Neural cell (in vitro differentiated cells): ENCODE measurements around the gene RNASEH1. TPM values are rescaled to one million over a fixed set of nuclear protein-coding genes. Genes with fewer than 3 reads are reported as not detected.

Experiments used
- H2AFZ ChIP-seq: fragments of 200-600, 300-800 bp; sonication (generic), shearing (Covaris generic); 2 replicates; pipeline ENCODE4 v1.6.0; 2014; ENCODE audit warnings: low read depth, mild to moderate bottlenecking, antibody characterized with exemption, low read length, moderate library complexity
- H3F3A ChIP-seq: fragments of 200-600 bp; shearing (Covaris generic); 2 replicates; pipeline ENCODE4 v1.6.1; 2016; ENCODE audit warnings: mild to moderate bottlenecking, moderate library complexity, mixed read lengths, antibody characterized with exemption, low read length; ENCODE audit not compliant: insufficient read depth, poor library complexity, severe bottlenecking
- H3K27ac ChIP-seq: fragments of 200-600, 300-800 bp; sonication (generic), shearing (Covaris generic); 2 replicates; pipeline ENCODE4 v1.5.1; 2014; ENCODE audit warnings: mild to moderate bottlenecking, low read length, moderate library complexity
- H3K27me3 ChIP-seq: fragments of 300-800, 200-600 bp; sonication (generic), shearing (Covaris generic); 2 replicates; pipeline ENCODE4 v1.6.0; 2014; ENCODE audit warnings: mild to moderate bottlenecking, low read depth, low read length, moderate library complexity; ENCODE audit not compliant: insufficient read depth
- H3K36me3 ChIP-seq: fragments of 300-800, 200-600 bp; sonication (generic), shearing (Covaris generic); 2 replicates; pipeline ENCODE4 v1.5.1; 2014; ENCODE audit warnings: mild to moderate bottlenecking, antibody characterized with exemption, low read length, moderate library complexity; ENCODE audit not compliant: insufficient read depth
- H3K4me2 ChIP-seq: fragments of 300-800, 200-600 bp; sonication (generic), shearing (Covaris generic); 2 replicates; pipeline ENCODE4 v1.6.0; 2014; ENCODE audit warnings: mild to moderate bottlenecking, low read length
- H3K4me3 ChIP-seq: fragments of 300-800, 200-600 bp; sonication (generic), shearing (Covaris generic); 2 replicates; pipeline ENCODE4 v1.5.1; 2014; ENCODE audit warnings: mild to moderate bottlenecking, low read length, moderate library complexity
- H3K79me2 ChIP-seq: fragments of 200-600 bp; shearing (Covaris generic); replicated peaks from 2 replicates; pipeline ENCODE4 v1.6.0; 2014; ENCODE audit warnings: mild to moderate bottlenecking, low read length, moderate library complexity; ENCODE audit not compliant: insufficient read depth
- H3K9ac ChIP-seq: fragments of 300-800, 200-600 bp; sonication (generic), shearing (Covaris generic); 2 replicates; pipeline ENCODE4 v1.6.1; 2016; ENCODE audit warnings: mild to moderate bottlenecking, low read length, mixed read lengths
- H3K9me2 ChIP-seq: fragments of 200-600 bp; shearing (Covaris generic); 2 replicates; pipeline ENCODE4 v1.6.1; 2016; ENCODE audit warnings: mild to moderate bottlenecking, low read length, mixed read lengths; ENCODE audit not compliant: insufficient read depth
- H3K9me3 ChIP-seq: fragments of 200-600, 300-800 bp; sonication (generic), shearing (Covaris generic); 2 replicates; pipeline ENCODE4 v1.6.1; 2016; ENCODE audit warnings: mild to moderate bottlenecking, mixed run types, low read length, moderate library complexity, mixed read lengths
- H4K20me1 ChIP-seq: fragments of 200-600 bp; shearing (Covaris generic); 2 replicates; pipeline ENCODE4 v1.6.1; 2016; ENCODE audit warnings: mild to moderate bottlenecking, mixed run types; ENCODE audit not compliant: insufficient read depth
- EP300 ChIP-seq: fragments of 450-650 bp; conservative IDR thresholded peaks from 2 replicates; pipeline ENCODE4 v1.6.1; 2014; ENCODE audit warnings: antibody characterized with exemption, mild to moderate bottlenecking, moderate library complexity; ENCODE audit not compliant: poor library complexity, severe bottlenecking
- EZH2 ChIP-seq: fragments of 200-600, 300-800 bp; shearing (Covaris generic), sonication (generic); IDR thresholded peaks from 2 replicates; pipeline ENCODE4 v1.6.1; 2014; ENCODE audit warnings: antibody characterized with exemption, low read length, borderline replicate concordance, mild to moderate bottlenecking; ENCODE audit not compliant: insufficient read depth, poor library complexity, severe bottlenecking
- MXI1 ChIP-seq: fragments of 450-650 bp; conservative IDR thresholded peaks from 2 replicates; pipeline ENCODE4 v1.6.1; 2014; ENCODE audit warnings: antibody characterized with exemption, mild to moderate bottlenecking; ENCODE audit not compliant: poor library complexity, severe bottlenecking
- POLR2AphosphoS5 ChIP-seq: IDR thresholded peaks from 2 replicates; pipeline ENCODE4 v1.6.1; 2012
- RAD21 ChIP-seq: fragments of 450-650 bp; conservative IDR thresholded peaks from 2 replicates; pipeline ENCODE4 v1.6.1; 2014; ENCODE audit warnings: antibody characterized with exemption, mild to moderate bottlenecking, moderate library complexity
- SMC3 ChIP-seq: fragments of 450-650 bp; conservative IDR thresholded peaks from 2 replicates; pipeline ENCODE4 v1.6.1; 2014; ENCODE audit warnings: antibody characterized with exemption, mild to moderate bottlenecking, moderate library complexity; ENCODE audit not compliant: poor library complexity
- TAF1 ChIP-seq: IDR thresholded peaks from 2 replicates; pipeline ENCODE4 v1.6.1; 2012; ENCODE audit warnings: low read depth
- polyA minus RNA-seq: library from RNA; depleted of rRNA, polyadenylated mRNA; stranded (reverse); fragments of >200 nt; gene quantifications from 2 replicates; pipeline ENCODE4 v1.2.3, GENCODE V29; 2014
- polyA plus RNA-seq: library from polyadenylated mRNA; depleted of rRNA; stranded (reverse); fragments of >200 nt; gene quantifications from 2 replicates; pipeline ENCODE4 v1.2.3, GENCODE V29; 2014
- TF ChIP-seq, protein P1 (sequence below): IDR thresholded peaks from 2 replicates; pipeline ENCODE4 v1.6.1; 2012; ENCODE audit warnings: borderline replicate concordance
- TF ChIP-seq, protein P2 (sequence below): fragments of 450-650 bp; IDR thresholded peaks from 2 replicates; pipeline ENCODE4 v1.5.1; 2014; ENCODE audit warnings: antibody characterized with exemption, mild to moderate bottlenecking, moderate library complexity; ENCODE audit not compliant: poor library complexity, severe bottlenecking

The RNASEH1 gene, protein sequence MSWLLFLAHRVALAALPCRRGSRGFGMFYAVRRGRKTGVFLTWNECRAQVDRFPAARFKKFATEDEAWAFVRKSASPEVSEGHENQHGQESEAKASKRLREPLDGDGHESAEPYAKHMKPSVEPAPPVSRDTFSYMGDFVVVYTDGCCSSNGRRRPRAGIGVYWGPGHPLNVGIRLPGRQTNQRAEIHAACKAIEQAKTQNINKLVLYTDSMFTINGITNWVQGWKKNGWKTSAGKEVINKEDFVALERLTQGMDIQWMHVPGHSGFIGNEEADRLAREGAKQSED
- 23.4 and 25.0 TPM in 2 replicates for polyA plus RNA-seq
- 30.2 and 31.7 TPM in 2 replicates for polyA minus RNA-seq

DNA sequence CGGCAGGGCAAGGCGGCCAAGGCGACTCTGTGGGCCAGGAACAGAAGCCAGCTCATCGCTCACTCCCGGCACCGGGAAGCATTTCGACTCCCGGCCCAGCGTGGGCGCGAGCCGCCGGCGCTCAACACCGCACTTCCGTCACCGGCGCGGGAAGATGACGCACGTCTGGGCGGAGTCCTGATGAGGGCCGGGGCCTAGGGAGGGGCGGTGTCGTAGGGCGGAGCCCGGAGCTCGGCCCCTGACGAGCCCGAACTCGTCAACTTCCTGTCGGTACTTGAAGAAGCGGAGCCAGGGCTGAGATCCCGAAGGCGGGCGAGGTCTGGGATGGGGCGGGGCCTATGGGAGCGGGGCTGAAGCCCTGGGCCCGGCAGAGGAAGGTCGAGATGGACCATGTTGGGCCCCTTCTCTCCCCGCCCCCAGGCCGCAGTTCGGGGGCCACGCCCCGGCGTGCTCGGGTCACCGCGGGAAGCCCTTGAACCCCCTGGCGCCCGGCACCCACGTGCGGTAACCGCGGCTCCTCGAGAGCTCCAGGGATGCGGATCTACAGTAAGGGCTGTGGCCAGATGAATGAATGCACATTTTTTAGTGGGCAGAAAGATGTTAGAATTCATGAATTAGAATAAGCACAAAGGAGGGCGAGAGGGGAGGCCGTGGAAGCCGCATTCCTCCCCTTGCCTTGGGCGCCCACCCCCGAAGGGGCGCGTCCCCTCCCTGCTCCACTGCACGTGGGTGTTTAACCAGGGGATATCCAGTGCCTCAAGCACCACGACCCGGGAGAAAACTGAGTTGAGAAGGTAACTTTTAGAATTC, at the start of gene RNASEH1:
RNASEH1 (minus strand) TSS at position 129 of the 810 bp plus-strand sequence; CDS start at position 56, 73 bp downstream.
- TF ChIP-seq POLR2AphosphoS5 (peak; percentile 94), RAD21 (peak; percentile 37), EZH2 (no peak), TAF1 (peak; percentile 86), EP300 (peak; percentile 69), MXI1 (peak; percentile 98), SMC3 (peak; percentile 41)
- TF ChIP-seq, protein P1, sequence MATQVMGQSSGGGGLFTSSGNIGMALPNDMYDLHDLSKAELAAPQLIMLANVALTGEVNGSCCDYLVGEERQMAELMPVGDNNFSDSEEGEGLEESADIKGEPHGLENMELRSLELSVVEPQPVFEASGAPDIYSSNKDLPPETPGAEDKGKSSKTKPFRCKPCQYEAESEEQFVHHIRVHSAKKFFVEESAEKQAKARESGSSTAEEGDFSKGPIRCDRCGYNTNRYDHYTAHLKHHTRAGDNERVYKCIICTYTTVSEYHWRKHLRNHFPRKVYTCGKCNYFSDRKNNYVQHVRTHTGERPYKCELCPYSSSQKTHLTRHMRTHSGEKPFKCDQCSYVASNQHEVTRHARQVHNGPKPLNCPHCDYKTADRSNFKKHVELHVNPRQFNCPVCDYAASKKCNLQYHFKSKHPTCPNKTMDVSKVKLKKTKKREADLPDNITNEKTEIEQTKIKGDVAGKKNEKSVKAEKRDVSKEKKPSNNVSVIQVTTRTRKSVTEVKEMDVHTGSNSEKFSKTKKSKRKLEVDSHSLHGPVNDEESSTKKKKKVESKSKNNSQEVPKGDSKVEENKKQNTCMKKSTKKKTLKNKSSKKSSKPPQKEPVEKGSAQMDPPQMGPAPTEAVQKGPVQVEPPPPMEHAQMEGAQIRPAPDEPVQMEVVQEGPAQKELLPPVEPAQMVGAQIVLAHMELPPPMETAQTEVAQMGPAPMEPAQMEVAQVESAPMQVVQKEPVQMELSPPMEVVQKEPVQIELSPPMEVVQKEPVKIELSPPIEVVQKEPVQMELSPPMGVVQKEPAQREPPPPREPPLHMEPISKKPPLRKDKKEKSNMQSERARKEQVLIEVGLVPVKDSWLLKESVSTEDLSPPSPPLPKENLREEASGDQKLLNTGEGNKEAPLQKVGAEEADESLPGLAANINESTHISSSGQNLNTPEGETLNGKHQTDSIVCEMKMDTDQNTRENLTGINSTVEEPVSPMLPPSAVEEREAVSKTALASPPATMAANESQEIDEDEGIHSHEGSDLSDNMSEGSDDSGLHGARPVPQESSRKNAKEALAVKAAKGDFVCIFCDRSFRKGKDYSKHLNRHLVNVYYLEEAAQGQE: peak; percentile 73
- TF ChIP-seq, protein P2, sequence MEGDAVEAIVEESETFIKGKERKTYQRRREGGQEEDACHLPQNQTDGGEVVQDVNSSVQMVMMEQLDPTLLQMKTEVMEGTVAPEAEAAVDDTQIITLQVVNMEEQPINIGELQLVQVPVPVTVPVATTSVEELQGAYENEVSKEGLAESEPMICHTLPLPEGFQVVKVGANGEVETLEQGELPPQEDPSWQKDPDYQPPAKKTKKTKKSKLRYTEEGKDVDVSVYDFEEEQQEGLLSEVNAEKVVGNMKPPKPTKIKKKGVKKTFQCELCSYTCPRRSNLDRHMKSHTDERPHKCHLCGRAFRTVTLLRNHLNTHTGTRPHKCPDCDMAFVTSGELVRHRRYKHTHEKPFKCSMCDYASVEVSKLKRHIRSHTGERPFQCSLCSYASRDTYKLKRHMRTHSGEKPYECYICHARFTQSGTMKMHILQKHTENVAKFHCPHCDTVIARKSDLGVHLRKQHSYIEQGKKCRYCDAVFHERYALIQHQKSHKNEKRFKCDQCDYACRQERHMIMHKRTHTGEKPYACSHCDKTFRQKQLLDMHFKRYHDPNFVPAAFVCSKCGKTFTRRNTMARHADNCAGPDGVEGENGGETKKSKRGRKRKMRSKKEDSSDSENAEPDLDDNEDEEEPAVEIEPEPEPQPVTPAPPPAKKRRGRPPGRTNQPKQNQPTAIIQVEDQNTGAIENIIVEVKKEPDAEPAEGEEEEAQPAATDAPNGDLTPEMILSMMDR: peak; percentile 15

More for the DNA sequence above, at the start of gene RNASEH1:
- Histone ChIP-seq H3F3A (no peaks in the 10 kb centered on the region), H3K9me3 (no peaks in the 10 kb centered on the region), H3K27ac (peak within 1 kb of the TSS; percentile 77), H3K27me3 (no peaks in the 10 kb centered on the region), H3K79me2 (peaks cover 22% of the 10 kb centered on the region), H2AFZ (peak within 1 kb of the TSS; percentile 94), H3K9me2 (no peaks in the 10 kb centered on the region), H3K9ac (peak within 1 kb of the TSS; percentile 87), H3K36me3 (no peaks in the 10 kb centered on the region), H4K20me1 (no peaks in the 10 kb centered on the region), H3K4me3 (peak within 1 kb of the TSS; percentile 98), H3K4me2 (peak within 1 kb of the TSS; percentile 96)
